HEK293 (cell line): ENCODE results near the gene CHST2.

Source experiments
- CTCF ChIA-PET: fragments of 350-600 bp; formaldehyde crosslinking; extraction: SDS; loops from one replicate; lab custom pipeline; 2021; ENCODE audit warnings: antibody characterized with exemption; lab: Yijun Ruan, JAX
- POLR2A ChIA-PET: fragments of 300-600 bp; formaldehyde crosslinking; extraction: SDS; loops from one replicate; lab custom pipeline; 2020; ENCODE audit warnings: antibody characterized with exemption, inconsistent platforms; lab: Yijun Ruan, JAX
- H3K27ac ChIP-seq: fragments of 200-500 bp; sonication (Bioruptor generic); 2 replicates; pipeline ENCODE4 v1.5.1; 2014; ENCODE audit warnings: low read depth, low read length, control low read depth, inconsistent platforms; ENCODE audit errors: extremely low read depth
- H3K36me3 ChIP-seq, 2 experiments: fragments of 200-500 bp in 1 of 2; sonication (Bioruptor generic) in 1 of 2; 1 replicate in 1 of 2; 2 replicates in 1 of 2; pipeline ENCODE4 v1.5.1; 2014 to 2017; ENCODE audit warnings: inconsistent platforms in 2 of 2, low read length in 2 of 2; ENCODE audit not compliant: control insufficient read depth in 2 of 2, insufficient read depth in 1 of 2
- H3K4me1 ChIP-seq: fragments of 200-500 bp; sonication (Bioruptor generic); 2 replicates; pipeline ENCODE4 v1.5.1; 2014; ENCODE audit warnings: mild to moderate bottlenecking, low read length, inconsistent platforms; ENCODE audit not compliant: control insufficient read depth, insufficient read depth
- H3K4me3 ChIP-seq: 2 replicates; pipeline ENCODE4 v1.5.1; 2011; ENCODE audit warnings: low read depth, mild to moderate bottlenecking, control low read depth, low read length, moderate library complexity
- H3K9me3 ChIP-seq: fragments of 200-500 bp; sonication (Bioruptor generic); 2 replicates; pipeline ENCODE4 v1.5.1; 2014; ENCODE audit warnings: low read depth, low read length, inconsistent platforms; ENCODE audit not compliant: control insufficient read depth, insufficient read depth
- BCL11A ChIP-seq: fragments of 450-650 bp; formaldehyde crosslinking; IDR thresholded peaks from 2 replicates; pipeline ENCODE4 v1.5.1; 2016; ENCODE audit warnings: low read depth, missing biosample characterization, missing genetic modification characterization
- FEZF1 ChIP-seq: fragments of 450-650 bp; formaldehyde crosslinking; IDR thresholded peaks from 2 replicates; pipeline ENCODE4 v1.5.1; 2016; ENCODE audit warnings: missing biosample characterization, missing genetic modification characterization
- HOXD13 ChIP-seq: sonication (generic); formaldehyde crosslinking; IDR thresholded peaks from 2 replicates; pipeline ENCODE4 v1.8.0; 2022; ENCODE audit warnings: missing genetic modification reagents, borderline replicate concordance
- KLF8 ChIP-seq: fragments of 450-650 bp; formaldehyde crosslinking; IDR thresholded peaks from 2 replicates; pipeline ENCODE4 v1.5.1; 2016; ENCODE audit warnings: missing biosample characterization, missing genetic modification characterization
- MZF1 ChIP-seq: fragments of 450-650 bp; formaldehyde crosslinking; IDR thresholded peaks from 2 replicates; pipeline ENCODE4 v1.5.1; 2017; ENCODE audit warnings: missing biosample characterization, missing genetic modification characterization, borderline replicate concordance
- OSR2 ChIP-seq: fragments of 450-650 bp; formaldehyde crosslinking; IDR thresholded peaks from 2 replicates; pipeline ENCODE4 v1.5.1; 2016; ENCODE audit warnings: missing biosample characterization, missing genetic modification characterization
- ZFP69B ChIP-seq: fragments of 450-650 bp; formaldehyde crosslinking; IDR thresholded peaks from 2 replicates; pipeline ENCODE4 v1.5.1; 2016; ENCODE audit warnings: missing biosample characterization, missing genetic modification characterization
- ZNF239 ChIP-seq: fragments of 450-650 bp; formaldehyde crosslinking; IDR thresholded peaks from 2 replicates; pipeline ENCODE4 v1.5.1; 2016; ENCODE audit warnings: missing biosample characterization, missing genetic modification characterization
- ZNF292 ChIP-seq: fragments of 450-650 bp; formaldehyde crosslinking; IDR thresholded peaks from 2 replicates; pipeline ENCODE4 v1.5.1; 2016; ENCODE audit warnings: low read depth, missing biosample characterization, missing genetic modification characterization, borderline replicate concordance
- ZNF341 ChIP-seq: fragments of 450-650 bp; formaldehyde crosslinking; IDR thresholded peaks from 2 replicates; pipeline ENCODE4; 2016; ENCODE audit warnings: low read depth, missing biosample characterization, missing genetic modification characterization
- ZNF548 ChIP-seq: fragments of 450-650 bp; formaldehyde crosslinking; IDR thresholded peaks from 2 replicates; pipeline ENCODE4 v1.5.1; 2016; ENCODE audit warnings: missing biosample characterization, missing genetic modification characterization
- ZNF549 ChIP-seq: fragments of 450-650 bp; IDR thresholded peaks from 2 replicates; pipeline ENCODE4 v1.5.1; 2018; ENCODE audit warnings: missing biosample characterization, missing genetic modification characterization, mild to moderate bottlenecking, inconsistent platforms, moderate library complexity
- ZNF585B ChIP-seq: fragments of 450-650 bp; formaldehyde crosslinking; IDR thresholded peaks from 2 replicates; pipeline ENCODE4 v1.5.1; 2016; ENCODE audit warnings: missing biosample characterization, missing genetic modification characterization
- ZNF621 ChIP-seq: fragments of 450-650 bp; formaldehyde crosslinking; IDR thresholded peaks from 2 replicates; pipeline ENCODE4 v1.5.1; 2017; ENCODE audit warnings: missing biosample characterization, missing genetic modification characterization
- ZNF654 ChIP-seq: fragments of 450-650 bp; formaldehyde crosslinking; IDR thresholded peaks from 2 replicates; pipeline ENCODE4 v1.5.1; 2016; ENCODE audit warnings: low read depth, missing biosample characterization, missing genetic modification characterization
- ZNF777 ChIP-seq: fragments of 450-650 bp; formaldehyde crosslinking; IDR thresholded peaks from 2 replicates; pipeline ENCODE4 v1.5.1; 2017; ENCODE audit warnings: missing biosample characterization, missing genetic modification characterization, borderline replicate concordance
- ZNF785 ChIP-seq: fragments of 450-650 bp; formaldehyde crosslinking; IDR thresholded peaks from 2 replicates; pipeline ENCODE4 v1.5.1; 2016; ENCODE audit warnings: missing biosample characterization, missing genetic modification characterization
- ZSCAN16 ChIP-seq: fragments of 450-650 bp; formaldehyde crosslinking; IDR thresholded peaks from 2 replicates; pipeline ENCODE4 v1.5.1; 2016; ENCODE audit warnings: missing biosample characterization, missing genetic modification characterization
- TF ChIP-seq, protein P1 (sequence below): fragments of 450-650 bp; formaldehyde crosslinking; IDR thresholded peaks from 2 replicates; pipeline ENCODE4 v1.5.1; 2016; ENCODE audit warnings: missing biosample characterization, missing genetic modification characterization

The CHST2 gene

DNA sequence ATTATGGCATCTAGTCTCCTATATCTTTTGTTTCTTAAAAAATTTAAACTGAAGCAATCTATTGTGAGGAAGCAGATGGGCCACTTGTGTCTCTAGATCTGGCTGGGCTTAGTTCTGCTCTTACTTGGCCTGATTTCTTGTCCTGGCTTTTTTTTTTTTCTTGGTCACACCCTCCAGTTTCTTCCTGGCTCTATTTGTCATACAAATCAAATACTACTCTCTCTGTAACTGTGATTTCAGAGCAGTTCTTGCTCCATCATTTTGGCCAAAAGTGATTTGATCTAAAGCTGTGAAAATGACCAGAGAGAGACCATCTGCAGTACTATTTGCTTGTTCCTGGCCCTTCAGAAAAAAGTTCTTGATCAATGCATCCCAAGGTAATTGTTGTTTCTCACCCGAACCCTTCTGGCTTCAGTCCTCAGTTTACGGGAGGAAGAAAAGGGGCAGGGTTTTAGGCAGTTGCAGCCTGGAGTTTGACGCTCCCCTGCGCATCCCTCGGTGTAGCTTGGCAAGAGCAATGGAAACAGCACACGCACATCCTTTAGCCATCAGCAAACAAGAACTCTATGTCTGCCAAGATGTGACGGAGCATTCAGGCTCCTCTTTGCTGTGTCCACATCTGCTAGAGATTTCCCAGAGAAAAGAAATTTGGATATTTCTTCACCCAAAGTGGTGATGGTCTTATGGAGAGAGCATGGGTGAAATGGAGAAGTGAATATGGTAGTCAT lies 31.6 kb downstream of the CHST2 start:
- POLR2A ChIA-PET, result no interaction called here
- TF ChIP-seq ZNF341, result no peak
- TF ChIP-seq, all 188 proteins: peak for 0
- H3K27ac ChIP-seq, result no peak overlapping the region
- H3K4me3 ChIP-seq, result no peak overlapping the region
- H3K36me3 ChIP-seq, result no peaks in the 10 kb centered on the region
- H3K9me3 ChIP-seq, result no peaks in the 10 kb centered on the region
- H3K4me1 ChIP-seq, result no peaks in the 10 kb centered on the region
- CTCF ChIA-PET, result no interaction called here

DNA sequence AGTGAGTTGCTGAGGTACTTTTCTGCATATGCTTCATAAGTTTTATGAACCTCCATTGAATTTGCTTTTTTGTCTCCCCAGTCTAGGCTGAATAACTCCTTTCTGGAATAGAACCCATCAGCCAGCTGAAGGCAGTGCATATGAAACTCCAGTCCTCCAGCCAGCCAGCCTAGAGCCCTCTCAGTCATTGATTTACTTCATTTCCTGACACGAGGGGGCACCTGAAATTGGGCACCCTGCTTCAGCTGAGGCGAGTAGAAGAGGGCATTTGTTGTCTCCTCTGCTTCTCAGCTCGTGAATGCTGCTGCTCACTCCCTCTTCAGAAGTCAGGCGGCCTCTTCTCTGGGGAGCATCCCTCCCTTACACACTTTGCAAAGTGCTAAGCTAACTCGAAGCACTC lies 32.5 kb downstream of the CHST2 start:
- no peak overlapping the region for H3K4me3 ChIP-seq
- H3K9me3 ChIP-seq, result no peaks in the 10 kb centered on the region
- H3K27ac ChIP-seq, result no peak overlapping the region
- H3K4me1 ChIP-seq, result no peaks in the 10 kb centered on the region
- no peaks in the 10 kb centered on the region for H3K36me3 ChIP-seq
- ChIA-PET CTCF (no interaction called here), POLR2A (no interaction called here)
- TF ChIP-seq ZNF239 (tag by site-specific recombination) (no peak), ZNF785 (no peak), ZNF549 (tag by site-specific recombination) (no peak), KLF8 (tag by site-specific recombination) (no peak), ZNF585B (tag by site-specific recombination) (no peak), MZF1 (tag by site-specific recombination) (no peak)
- TF ChIP-seq, protein P1, sequence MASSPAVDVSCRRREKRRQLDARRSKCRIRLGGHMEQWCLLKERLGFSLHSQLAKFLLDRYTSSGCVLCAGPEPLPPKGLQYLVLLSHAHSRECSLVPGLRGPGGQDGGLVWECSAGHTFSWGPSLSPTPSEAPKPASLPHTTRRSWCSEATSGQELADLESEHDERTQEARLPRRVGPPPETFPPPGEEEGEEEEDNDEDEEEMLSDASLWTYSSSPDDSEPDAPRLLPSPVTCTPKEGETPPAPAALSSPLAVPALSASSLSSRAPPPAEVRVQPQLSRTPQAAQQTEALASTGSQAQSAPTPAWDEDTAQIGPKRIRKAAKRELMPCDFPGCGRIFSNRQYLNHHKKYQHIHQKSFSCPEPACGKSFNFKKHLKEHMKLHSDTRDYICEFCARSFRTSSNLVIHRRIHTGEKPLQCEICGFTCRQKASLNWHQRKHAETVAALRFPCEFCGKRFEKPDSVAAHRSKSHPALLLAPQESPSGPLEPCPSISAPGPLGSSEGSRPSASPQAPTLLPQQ, result no peak

DNA sequence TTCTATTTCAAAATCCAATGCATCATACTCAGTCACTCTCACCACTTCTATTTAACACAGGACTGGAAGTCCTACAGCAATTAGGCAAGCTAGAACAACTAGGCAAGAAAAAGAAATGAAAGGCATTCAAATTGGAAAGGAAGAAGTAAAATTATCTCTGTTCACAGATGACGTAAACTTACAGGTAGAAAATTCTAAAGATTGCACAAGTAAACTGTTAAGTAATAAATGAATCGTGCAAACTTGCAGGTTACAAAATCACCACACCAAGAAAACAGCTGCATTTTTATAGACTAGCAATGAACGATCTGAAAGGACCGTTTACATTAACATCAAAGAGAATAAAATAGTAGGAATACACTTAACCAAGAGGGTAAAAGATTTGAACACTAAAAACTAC lies 36.2 kb downstream of the CHST2 start:
- Histone ChIP-seq H3K27ac (no peak overlapping the region), H3K4me3 (no peak overlapping the region), H3K36me3 (no peaks in the 10 kb centered on the region), H3K4me1 (no peaks in the 10 kb centered on the region), H3K9me3 (no peaks in the 10 kb centered on the region)
- POLR2A ChIA-PET, result no interaction called here
- no peak for TF ChIP-seq ZNF548
- no peak for TF ChIP-seq HOXD13
- no peak for TF ChIP-seq ZSCAN16 (tag by site-specific recombination)
- no peak for TF ChIP-seq ZNF621 (tag by site-specific recombination)
- TF ChIP-seq OSR2, result no peak
- TF ChIP-seq ZFP69B (tag by site-specific recombination), result no peak
- no peak for TF ChIP-seq ZNF777 (tag by site-specific recombination)
- no peak for TF ChIP-seq BCL11A (tag by site-specific recombination)
- no peak for TF ChIP-seq ZNF654 (tag by site-specific recombination)
- TF ChIP-seq FEZF1 (tag by site-specific recombination), result no peak
- TF ChIP-seq ZNF292 (tag by site-specific recombination), result no peak
- CTCF ChIA-PET, result no interaction called here
